Panc1 (cell line): ENCODE data around the gene GNS. TPM values are rescaled to one million over a fixed set of nuclear protein-coding genes. Genes with fewer than 3 reads are reported as not detected.

Source experiments
- ATAC-seq: fragments of 200-7000 bp; cut with Tn5 transposase; 2 replicates; pipeline ENCODE4 v1.9.1; 2020; ENCODE audit warnings: mild to moderate bottlenecking, moderate library complexity
- BruUV-seq: library from RNA; stranded (reverse); fragments of 400-500 nt; replicated peaks from 2 replicates; lab custom pipeline; 2021; lab: Mats Ljungman, UMichigan
- CTCF ChIA-PET: fragments of 300-600 bp; sonication (Branson Sonifier 250); formaldehyde crosslinking; loops from one replicate; lab custom pipeline; 2022; ENCODE audit warnings: antibody characterized with exemption; lab: Charles Lee
- POLR2A ChIA-PET: fragments of 300-600 bp; sonication (Branson Sonifier 250); formaldehyde crosslinking; loops from one replicate; lab custom pipeline; 2022; ENCODE audit warnings: antibody characterized with exemption; lab: Charles Lee
- DNase-seq: peaks from one replicate; pipeline ENCODE4 v3.0.0-alpha.2; 2010; ENCODE audit warnings: low read depth, low spot score
- H3K27ac ChIP-seq: 2 replicates; pipeline ENCODE4 v1.5.1; 2011; ENCODE audit warnings: mild to moderate bottlenecking, low read length, inconsistent platforms
- H3K27me3 ChIP-seq: fragments of 200-500 bp; sonication (Bioruptor generic); 2 replicates; pipeline ENCODE4 v1.6.0; 2014; ENCODE audit warnings: low read length, inconsistent platforms; ENCODE audit not compliant: control insufficient read depth, insufficient read depth
- H3K36me3 ChIP-seq: fragments of 200-500 bp; sonication (Bioruptor generic); 2 replicates; pipeline ENCODE4 v1.5.1; 2014; ENCODE audit warnings: inconsistent platforms, mild to moderate bottlenecking, low read length, moderate library complexity; ENCODE audit not compliant: control insufficient read depth, insufficient read depth
- H3K4me1 ChIP-seq: 2 replicates; pipeline ENCODE4 v1.5.1; 2011; ENCODE audit warnings: inconsistent platforms, mild to moderate bottlenecking, low read length, moderate library complexity; ENCODE audit not compliant: control insufficient read depth, insufficient read depth
- H3K4me3 ChIP-seq, 2 experiments: 2 replicates each; pipeline ENCODE4 v1.5.1; 2011 to 2012; ENCODE audit warnings: low read depth in 2 of 2, low read length in 2 of 2, mild to moderate bottlenecking in 2 of 2, inconsistent platforms in 1 of 2, moderate library complexity in 1 of 2
- H3K9me3 ChIP-seq: fragments of 200-500 bp; sonication (Bioruptor generic); 2 replicates; pipeline ENCODE4 v1.5.1; 2014; ENCODE audit warnings: low read depth, mild to moderate bottlenecking, inconsistent platforms, low read length, moderate library complexity; ENCODE audit not compliant: control insufficient read depth, insufficient read depth
- CTCF ChIP-seq: fragments of 450-650 bp; IDR thresholded peaks from 2 replicates; pipeline ENCODE4 v1.5.1; 2017; ENCODE audit warnings: mild to moderate bottlenecking
- POLR2AphosphoS5 ChIP-seq: IDR thresholded peaks from 2 replicates; pipeline ENCODE4 v1.6.1; 2012; ENCODE audit warnings: mild to moderate bottlenecking, low read depth, low read length, moderate library complexity
- REST ChIP-seq, 2 experiments: IDR thresholded peaks; 2 replicates each; pipeline ENCODE4 v1.6.1; 2011 to 2012; ENCODE audit warnings: low read depth in 2 of 2, control low read depth in 1 of 2, low read length in 1 of 2, mild to moderate bottlenecking in 1 of 2, moderate library complexity in 1 of 2; ENCODE audit not compliant: insufficient read depth in 1 of 2
- SIN3A ChIP-seq: IDR thresholded peaks from 2 replicates; pipeline ENCODE4 v1.6.1; 2012; ENCODE audit warnings: low read depth, mild to moderate bottlenecking, low read length, moderate library complexity, borderline replicate concordance; ENCODE audit not compliant: insufficient read depth
- TCF7L2 ChIP-seq: IDR thresholded peaks from 2 replicates; pipeline ENCODE4 v1.6.1; 2011; ENCODE audit warnings: mild to moderate bottlenecking, low read depth, low read length, inconsistent platforms
- in situ Hi-C: cut with HindIII; loops from 2 replicates; pipeline ENCODE4 v1.10.0; 2016; ENCODE audit warnings: low sequenced_read_pairs, low pct_unique_long_range_greater_than_20kb
- intact Hi-C: fragments of 100-400 bp; cut with micrococcal nuclease; formaldehyde crosslinking; loops from one replicate; pipeline ENCODE4 v1.10.0; 2022; ENCODE audit not compliant: unreplicated experiment
- total RNA-seq: library from RNA; stranded (reverse); gene quantifications from one replicate; pipeline ENCODE4 v1.2.1, GENCODE V29; 2021; ENCODE audit not compliant: unreplicated experiment

GNS gene
- total RNA-seq, 1 experiment from 2014 or later, result 117 TPM

GRCh38 chr12:64707926-64708325 lies 51.3 kb downstream of the GNS start:
- no TSS peak for BruUV-seq
- POLR2A ChIA-PET, result interaction anchor here (0.6 kb wide), 1 partner anchor 13 kb away, joined by 4 read pairs; no protein-coding TSS in a partner anchor

GRCh38 chr12:64707362-64707761 lies 51.8 kb downstream of the GNS start:
- Histone ChIP-seq H3K27ac (no peak overlapping the region), H3K9me3 (no peaks in the 10 kb centered on the region), H3K27me3 (no peaks in the 10 kb centered on the region), H3K4me3 (no peak overlapping the region), H3K4me1 (no peaks in the 10 kb centered on the region), H3K36me3 (no peaks in the 10 kb centered on the region)
- TF ChIP-seq CTCF, result no peak
- TF ChIP-seq REST (IDR thresholded peaks at IDR 0.05; ENCODE audit: insufficient read depth in 1 of 2, low read depth in 2 of 2, low read length in 1 of 2), result no peak
- no peak for TF ChIP-seq TCF7L2
- no peak for TF ChIP-seq SIN3A
- no peak for TF ChIP-seq POLR2AphosphoS5
- CTCF ChIA-PET, result no interaction called here
- ATAC-seq, result no peak
- POLR2A ChIA-PET, result interaction anchor here (0.6 kb wide), 1 partner anchor 12 kb away, joined by 4 read pairs; no protein-coding TSS in a partner anchor
- intact Hi-C loops, result no loop called here
- in situ Hi-C loops, result no loop called here
- no TSS peak for BruUV-seq
- no peak for DNase-seq

More at GRCh38 chr12:64707926-64708325, 51.3 kb downstream of the GNS start:
- in situ Hi-C loops, result no loop called here
- TF ChIP-seq CTCF (no peak), REST (IDR thresholded peaks at IDR 0.05; ENCODE audit: insufficient read depth in 1 of 2, low read depth in 2 of 2, low read length in 1 of 2) (no peak), POLR2AphosphoS5 (no peak), SIN3A (no peak), TCF7L2 (no peak)
- H3K4me1 ChIP-seq, result no peaks in the 10 kb centered on the region
- 0 out of 2 replicates have a peak, but pooled peaks cover 3% of the 10 kb centered on the region for H3K36me3 ChIP-seq
- no peak overlapping the region for H3K27ac ChIP-seq
- CTCF ChIA-PET, result no interaction called here
- H3K27me3 ChIP-seq, result no peaks in the 10 kb centered on the region
- intact Hi-C loops, result no loop called here
- H3K9me3 ChIP-seq, result no peaks in the 10 kb centered on the region
- DNase-seq (no peak), ATAC-seq (no peak)
- no peak overlapping the region for H3K4me3 ChIP-seq
